Measurements from ENCODE around the gene PIGV.

PIGV gene

DNA sequence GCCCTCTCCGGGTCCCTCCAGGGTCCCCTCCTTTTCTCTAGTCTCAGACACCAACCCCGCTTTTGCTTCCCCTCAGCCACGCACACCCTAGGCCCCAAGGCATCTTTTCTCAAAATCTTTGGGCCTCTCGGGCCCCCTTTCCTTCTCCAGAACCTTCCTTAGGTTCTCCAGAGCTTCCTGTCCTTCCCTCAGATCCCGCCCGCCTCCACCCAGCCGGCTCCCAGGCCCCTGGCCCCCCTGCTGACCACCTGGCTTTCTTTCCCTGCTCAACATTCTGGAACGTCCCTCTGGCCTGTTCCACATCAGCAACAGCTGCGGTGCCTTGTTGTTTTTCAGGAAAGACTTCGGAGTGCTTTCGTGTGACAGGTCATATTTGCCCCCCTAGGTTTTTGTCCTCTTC lies 39.9 kb downstream of the PIGV start:
- no peak for DNase-seq (ENCODE audit: low read depth, low spot score)
- TF ChIP-seq, protein P1, sequence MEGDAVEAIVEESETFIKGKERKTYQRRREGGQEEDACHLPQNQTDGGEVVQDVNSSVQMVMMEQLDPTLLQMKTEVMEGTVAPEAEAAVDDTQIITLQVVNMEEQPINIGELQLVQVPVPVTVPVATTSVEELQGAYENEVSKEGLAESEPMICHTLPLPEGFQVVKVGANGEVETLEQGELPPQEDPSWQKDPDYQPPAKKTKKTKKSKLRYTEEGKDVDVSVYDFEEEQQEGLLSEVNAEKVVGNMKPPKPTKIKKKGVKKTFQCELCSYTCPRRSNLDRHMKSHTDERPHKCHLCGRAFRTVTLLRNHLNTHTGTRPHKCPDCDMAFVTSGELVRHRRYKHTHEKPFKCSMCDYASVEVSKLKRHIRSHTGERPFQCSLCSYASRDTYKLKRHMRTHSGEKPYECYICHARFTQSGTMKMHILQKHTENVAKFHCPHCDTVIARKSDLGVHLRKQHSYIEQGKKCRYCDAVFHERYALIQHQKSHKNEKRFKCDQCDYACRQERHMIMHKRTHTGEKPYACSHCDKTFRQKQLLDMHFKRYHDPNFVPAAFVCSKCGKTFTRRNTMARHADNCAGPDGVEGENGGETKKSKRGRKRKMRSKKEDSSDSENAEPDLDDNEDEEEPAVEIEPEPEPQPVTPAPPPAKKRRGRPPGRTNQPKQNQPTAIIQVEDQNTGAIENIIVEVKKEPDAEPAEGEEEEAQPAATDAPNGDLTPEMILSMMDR (IDR thresholded peaks at IDR 0.05; ENCODE audit: low read depth, low read length) = no peak
- peak overlapping the region; percentile 73 for H3K4me3 ChIP-seq (ENCODE audit: low read depth, low read length)
- in situ Hi-C loops (cut with HindIII; ENCODE audit: low sequenced_read_pairs) = no loop called here

DNA sequence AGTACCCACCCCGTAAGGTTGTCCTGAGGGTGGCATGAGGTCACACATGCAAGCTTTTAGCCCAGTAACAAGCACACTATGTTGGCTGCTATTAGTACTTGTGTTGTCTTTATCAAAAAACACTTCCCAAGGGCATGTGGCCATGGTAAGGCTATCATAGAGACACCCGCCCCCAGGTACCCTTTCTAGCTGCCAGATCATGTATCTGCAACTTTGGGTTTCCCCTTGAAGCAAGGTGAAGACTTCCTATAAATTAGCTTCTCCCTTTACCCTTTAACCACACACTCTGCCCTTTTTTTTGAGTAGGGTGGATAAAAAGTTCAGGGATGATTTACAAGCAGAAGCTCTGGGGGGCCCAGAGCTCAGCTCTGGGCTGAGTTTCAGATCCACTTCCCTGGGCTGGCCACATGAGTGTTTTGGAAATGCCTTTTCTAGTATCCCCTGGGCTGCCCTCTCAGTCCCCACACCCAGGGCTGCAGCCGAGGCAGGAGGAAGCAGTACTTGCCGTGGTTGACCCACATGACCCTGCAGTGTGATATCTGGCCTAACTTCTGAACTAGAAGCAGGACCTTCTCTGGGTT lies 40.8 kb downstream of the PIGV start:
- TF ChIP-seq, protein P1 (IDR thresholded peaks at IDR 0.05; ENCODE audit: low read depth, low read length) = no peak
- DNase-seq (ENCODE audit: low read depth, low spot score) = no peak
- H3K4me3 ChIP-seq (ENCODE audit: low read depth, low read length) = no peak overlapping the region
- in situ Hi-C loops (cut with HindIII; ENCODE audit: low sequenced_read_pairs) = no loop called here

GRCh38 chr1:26829184-26829911 lies 41.6 kb downstream of the PIGV start:
- no peak for DNase-seq (ENCODE audit: low read depth, low spot score)
- TF ChIP-seq, protein P1 (IDR thresholded peaks at IDR 0.05; ENCODE audit: low read depth, low read length) = no peak
- no peak overlapping the region for H3K4me3 ChIP-seq (ENCODE audit: low read depth, low read length)
- in situ Hi-C loops (cut with HindIII; ENCODE audit: low sequenced_read_pairs) = no loop called here

DNA sequence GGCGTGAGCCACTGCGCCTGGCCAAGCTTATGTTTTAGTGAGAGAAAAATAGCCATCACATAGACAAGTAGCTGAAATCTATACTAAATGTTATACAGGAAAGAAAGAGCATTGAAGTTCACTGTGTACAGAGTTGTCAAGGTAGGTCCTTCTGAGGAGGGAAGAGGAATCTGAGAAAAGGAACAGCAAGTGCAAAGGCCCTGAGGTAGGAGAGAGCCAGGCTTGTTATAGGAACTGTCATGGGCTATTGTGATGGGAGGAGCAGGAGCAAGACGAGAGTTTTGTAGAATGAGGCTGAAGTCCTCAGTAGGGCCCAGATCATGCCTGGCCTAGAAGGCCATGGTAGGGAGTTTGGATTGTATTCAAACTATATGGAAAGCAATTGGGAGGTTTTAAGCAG lies 43.3 kb downstream of the PIGV start:
- DNase-seq (ENCODE audit: low read depth, low spot score) = no peak
- H3K4me3 ChIP-seq (ENCODE audit: low read depth, low read length) = no peak overlapping the region
- TF ChIP-seq, protein P1 (IDR thresholded peaks at IDR 0.05; ENCODE audit: low read depth, low read length) = no peak
- in situ Hi-C loops (cut with HindIII; ENCODE audit: low sequenced_read_pairs) = no loop called here

GRCh38 chr1:26831546-26832248 lies 43.9 kb downstream of the PIGV start:
- H3K4me3 ChIP-seq (ENCODE audit: low read depth, low read length) = no peak overlapping the region
- TF ChIP-seq, protein P1 (IDR thresholded peaks at IDR 0.05; ENCODE audit: low read depth, low read length) = no peak
- no peak for DNase-seq (ENCODE audit: low read depth, low spot score)
- in situ Hi-C loops (cut with HindIII; ENCODE audit: low sequenced_read_pairs) = no loop called here

GRCh38 chr1:26832249-26832960 lies 44.7 kb downstream of the PIGV start:
- DNase-seq (ENCODE audit: low read depth, low spot score) = no peak
- no peak overlapping the region for H3K4me3 ChIP-seq (ENCODE audit: low read depth, low read length)
- in situ Hi-C loops (cut with HindIII; ENCODE audit: low sequenced_read_pairs) = no loop called here
- TF ChIP-seq, protein P1 (IDR thresholded peaks at IDR 0.05; ENCODE audit: low read depth, low read length) = no peak
